ACHN (cell line): Measurements from ENCODE around the gene ABCE1.

Experiments
- DNase-seq: peaks from one replicate; pipeline ENCODE4 v3.0.0-alpha.2; 2015
- in situ Hi-C: cut with HindIII; loops from 2 replicates; pipeline ENCODE4 v1.10.0; 2017; ENCODE audit warnings: low sequenced_read_pairs, low pct_ligation_motif_present, low pct_unique_long_range_greater_than_20kb

The ABCE1 gene

GRCh38 chr4:145167887-145168286, 69.8 kb downstream of the ABCE1 start:
- no peak for DNase-seq
- in situ Hi-C loops: no loop called here

GRCh38 chr4:145168581-145169187, 70.6 kb downstream of the ABCE1 start:
- DNase-seq: no peak
- in situ Hi-C loops: no loop called here

GRCh38 chr4:145170223-145170622, 72.1 kb downstream of the ABCE1 start:
- in situ Hi-C loops: no loop called here
- no peak for DNase-seq

GRCh38 chr4:145171911-145172310, 73.8 kb downstream of the ABCE1 start:
- in situ Hi-C loops: no loop called here

GRCh38 chr4:145176641-145177432, 78.7 kb downstream of the ABCE1 start:
- DNase-seq: no peak
- in situ Hi-C loops: no loop called here

More at GRCh38 chr4:145171911-145172310, 73.8 kb downstream of the ABCE1 start:
- no peak for DNase-seq

- in situ Hi-C loops: no loop called here
These were observed 79.4 kb downstream of the ABCE1 start for GRCh38 chr4:145177511-145177905.

GRCh38 chr4:145177906-145178538, 79.9 kb downstream of the ABCE1 start:
- in situ Hi-C loops: no loop called here
- DNase-seq: peak; percentile 20

More at GRCh38 chr4:145177511-145177905, 79.4 kb downstream of the ABCE1 start:
- peak; percentile 10 for DNase-seq

GRCh38 chr4:145178740-145179280, 80.7 kb downstream of the ABCE1 start:
- DNase-seq: peak; percentile 13
- in situ Hi-C loops: no loop called here
